Measurements from ENCODE around the gene DZIP3.

DNA sequence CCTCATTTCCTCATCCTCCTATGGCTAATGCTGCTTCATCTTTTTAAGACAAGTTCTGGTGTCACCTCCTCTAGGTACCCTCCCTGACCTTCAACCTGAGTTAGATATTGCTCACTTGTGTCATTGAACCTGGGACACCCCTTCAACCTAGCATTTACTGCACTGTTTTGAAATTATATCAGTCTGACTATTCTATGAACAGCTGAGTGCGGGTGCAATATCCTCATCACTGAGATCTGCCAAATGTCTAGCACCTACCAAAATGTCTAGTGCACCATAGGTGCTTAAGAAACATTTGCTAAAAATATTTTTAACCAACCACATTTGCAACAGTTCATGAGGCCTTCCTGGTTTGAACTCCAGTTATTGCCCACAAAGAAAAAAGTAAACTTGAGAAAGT, 133.2 kb downstream of the DZIP3 start:
- TF ChIP-seq, protein P1, sequence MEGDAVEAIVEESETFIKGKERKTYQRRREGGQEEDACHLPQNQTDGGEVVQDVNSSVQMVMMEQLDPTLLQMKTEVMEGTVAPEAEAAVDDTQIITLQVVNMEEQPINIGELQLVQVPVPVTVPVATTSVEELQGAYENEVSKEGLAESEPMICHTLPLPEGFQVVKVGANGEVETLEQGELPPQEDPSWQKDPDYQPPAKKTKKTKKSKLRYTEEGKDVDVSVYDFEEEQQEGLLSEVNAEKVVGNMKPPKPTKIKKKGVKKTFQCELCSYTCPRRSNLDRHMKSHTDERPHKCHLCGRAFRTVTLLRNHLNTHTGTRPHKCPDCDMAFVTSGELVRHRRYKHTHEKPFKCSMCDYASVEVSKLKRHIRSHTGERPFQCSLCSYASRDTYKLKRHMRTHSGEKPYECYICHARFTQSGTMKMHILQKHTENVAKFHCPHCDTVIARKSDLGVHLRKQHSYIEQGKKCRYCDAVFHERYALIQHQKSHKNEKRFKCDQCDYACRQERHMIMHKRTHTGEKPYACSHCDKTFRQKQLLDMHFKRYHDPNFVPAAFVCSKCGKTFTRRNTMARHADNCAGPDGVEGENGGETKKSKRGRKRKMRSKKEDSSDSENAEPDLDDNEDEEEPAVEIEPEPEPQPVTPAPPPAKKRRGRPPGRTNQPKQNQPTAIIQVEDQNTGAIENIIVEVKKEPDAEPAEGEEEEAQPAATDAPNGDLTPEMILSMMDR (optimal IDR thresholded peaks at IDR 0.05 in 1 of 3, IDR thresholded peaks at IDR 0.05 in 1 of 3, conservative IDR thresholded peaks at IDR 0.05 in 1 of 3; ENCODE audit: extremely low read depth in 1 of 3, insufficient read depth in 2 of 3, low read length in 3 of 3) = no peak
- TF ChIP-seq EZH2 (IDR thresholded peaks at IDR 0.05; ENCODE audit: low read length) = no peak

All from keratinocyte (primary cell).